ENCODE data around the gene TRIM63. TPM values are rescaled to one million over a fixed set of nuclear protein-coding genes. Genes with fewer than 3 reads are reported as not detected.

TRIM63 gene
- total RNA-seq, 2 experiments from 2014 or later: not detected

- intact Hi-C loops (cut with micrococcal nuclease; ENCODE audit: unreplicated experiment): no loop called here
- BruUV-seq (replicated peaks): no TSS peak
- H4K20me1 ChIP-seq (ENCODE audit: insufficient read depth, low read length): no peaks in the 10 kb centered on the region
- H3K4me1 ChIP-seq (ENCODE audit: insufficient read depth, low read length, poor library complexity, severe bottlenecking): no peaks in the 10 kb centered on the region
- H3K9me2 ChIP-seq (ENCODE audit: insufficient read depth, low read length): no peaks in the 10 kb centered on the region
- H3K79me2 ChIP-seq (ENCODE audit: insufficient read depth, low read depth, low read length): no peaks in the 10 kb centered on the region
- H3K36me3 ChIP-seq (ENCODE audit: insufficient read depth, low read length): no peaks in the 10 kb centered on the region
- H3K9me3 ChIP-seq (ENCODE audit: low read length): no peaks in the 10 kb centered on the region
- ChIA-PET CTCF (ENCODE audit: unreplicated experiment) (no interaction called here), POLR2A (interaction anchor here (1.2 kb wide), 1 partner anchor 33 kb away, joined by 4 read pairs; no protein-coding TSS in a partner anchor)
- TF ChIP-seq EZH2phosphoT487 (IDR thresholded peaks at IDR 0.05; ENCODE audit: borderline replicate concordance, low read depth, low read length): no peak
- TF ChIP-seq CTCF (conservative IDR thresholded peaks at IDR 0.05; ENCODE audit: low read length): no peak
- no peak overlapping the region for H2AFZ ChIP-seq (ENCODE audit: low read length)
- no peak overlapping the region for H3K4me3 ChIP-seq (ENCODE audit: low read depth, low read length, poor library complexity, severe bottlenecking)
- no peak overlapping the region for H3K27ac ChIP-seq (ENCODE audit: low read depth, low read length, poor library complexity, severe bottlenecking)
- H3K4me2 ChIP-seq (ENCODE audit: low read length): no peak overlapping the region
- DNase-seq (ENCODE audit: low spot score): no peak
These were observed 12.4 kb downstream of the TRIM63 start for GRCh38 chr1:26055041-26055440.

GRCh38 chr1:26053718-26054560 is 13.5 kb downstream of the TRIM63 start:
- Histone ChIP-seq H3K4me1 (ENCODE audit: insufficient read depth, low read length, poor library complexity, severe bottlenecking) (no peaks in the 10 kb centered on the region), H3K79me2 (ENCODE audit: insufficient read depth, low read depth, low read length) (no peaks in the 10 kb centered on the region), H3K27ac (ENCODE audit: low read depth, low read length, poor library complexity, severe bottlenecking) (no peak overlapping the region), H3K9me2 (ENCODE audit: insufficient read depth, low read length) (no peaks in the 10 kb centered on the region), H3K36me3 (ENCODE audit: insufficient read depth, low read length) (no peaks in the 10 kb centered on the region), H2AFZ (ENCODE audit: low read length) (no peak overlapping the region), H3K9me3 (ENCODE audit: low read length) (no peaks in the 10 kb centered on the region), H4K20me1 (ENCODE audit: insufficient read depth, low read length) (no peaks in the 10 kb centered on the region), H3K4me2 (ENCODE audit: low read length) (no peak overlapping the region), H3K4me3 (ENCODE audit: low read depth, low read length, poor library complexity, severe bottlenecking) (no peak overlapping the region)
- intact Hi-C loops (cut with micrococcal nuclease; ENCODE audit: unreplicated experiment): no loop called here
- DNase-seq (ENCODE audit: low spot score): no peak
- no peak for TF ChIP-seq EZH2phosphoT487 (IDR thresholded peaks at IDR 0.05; ENCODE audit: borderline replicate concordance, low read depth, low read length)
- no peak for TF ChIP-seq CTCF (conservative IDR thresholded peaks at IDR 0.05; ENCODE audit: low read length)
- BruUV-seq (replicated peaks): no TSS peak
- ChIA-PET CTCF (ENCODE audit: unreplicated experiment) (no interaction called here), POLR2A (interaction anchor here (1.2 kb wide), 1 partner anchor 34 kb away, joined by 4 read pairs; no protein-coding TSS in a partner anchor)

GRCh38 chr1:26050248-26050640 is 17.2 kb downstream of the TRIM63 start:
- H3K4me1 ChIP-seq (ENCODE audit: insufficient read depth, low read length, poor library complexity, severe bottlenecking): no peaks in the 10 kb centered on the region
- BruUV-seq (replicated peaks): no TSS peak

More at GRCh38 chr1:26050248-26050640, 17.2 kb downstream of the TRIM63 start:
- Histone ChIP-seq H3K36me3 (ENCODE audit: insufficient read depth, low read length) (no peaks in the 10 kb centered on the region), H3K9me2 (ENCODE audit: insufficient read depth, low read length) (no peaks in the 10 kb centered on the region), H3K4me2 (ENCODE audit: low read length) (no peak overlapping the region), H2AFZ (ENCODE audit: low read length) (no peak overlapping the region), H3K4me3 (ENCODE audit: low read depth, low read length, poor library complexity, severe bottlenecking) (no peak overlapping the region), H3K27ac (ENCODE audit: low read depth, low read length, poor library complexity, severe bottlenecking) (no peak overlapping the region), H3K9me3 (ENCODE audit: low read length) (no peaks in the 10 kb centered on the region), H3K79me2 (ENCODE audit: insufficient read depth, low read depth, low read length) (no peaks in the 10 kb centered on the region), H4K20me1 (ENCODE audit: insufficient read depth, low read length) (no peaks in the 10 kb centered on the region)
- TF ChIP-seq EZH2phosphoT487 (IDR thresholded peaks at IDR 0.05; ENCODE audit: borderline replicate concordance, low read depth, low read length) (no peak), CTCF (conservative IDR thresholded peaks at IDR 0.05; ENCODE audit: low read length) (no peak)
- intact Hi-C loops (cut with micrococcal nuclease; ENCODE audit: unreplicated experiment): no loop called here
- ChIA-PET CTCF (ENCODE audit: unreplicated experiment) (no interaction called here), POLR2A (no interaction called here)
- DNase-seq (ENCODE audit: low spot score): no peak

Data from OCI-LY7 (cell line).